ENCODE results near the gene CDC42EP3. TPM values are rescaled to one million over a fixed set of nuclear protein-coding genes. Genes with fewer than 3 reads are reported as not detected.

The CDC42EP3 gene
- polyA plus RNA-seq, 1 donor from 2014 or later, result 25.2 TPM

GRCh38 chr2:37683241-37683640, 11.8 kb upstream of the CDC42EP3 start:
- Histone ChIP-seq H3K9ac (ENCODE audit: low read length) (no peak overlapping the region), H3K27ac (ENCODE audit: low read length) (no peak overlapping the region), H3K79me2 (replicated peaks; ENCODE audit: insufficient read depth, low read length) (no peaks in the 10 kb centered on the region), H3K4me3 (ENCODE audit: low read length) (no peak overlapping the region), H3K9me2 (ENCODE audit: insufficient read depth, low read length) (no peaks in the 10 kb centered on the region), H3K36me3 (ENCODE audit: insufficient read depth, low read length) (no peaks in the 10 kb centered on the region), H3K4me2 (ENCODE audit: low read length) (no peak overlapping the region), H2AFZ (ENCODE audit: low read depth, low read length) (no peak overlapping the region), H3K9me3 (ENCODE audit: low read length) (no peaks in the 10 kb centered on the region), H3F3A (ENCODE audit: insufficient read depth, low read length, poor library complexity, severe bottlenecking) (no peaks in the 10 kb centered on the region), H3K27me3 (ENCODE audit: insufficient read depth, low read depth, low read length) (no peaks in the 10 kb centered on the region), H4K20me1 (ENCODE audit: insufficient read depth) (no peaks in the 10 kb centered on the region)
- TF ChIP-seq MXI1 (conservative IDR thresholded peaks at IDR 0.05; ENCODE audit: poor library complexity, severe bottlenecking), result no peak
- TF ChIP-seq, protein P1, sequence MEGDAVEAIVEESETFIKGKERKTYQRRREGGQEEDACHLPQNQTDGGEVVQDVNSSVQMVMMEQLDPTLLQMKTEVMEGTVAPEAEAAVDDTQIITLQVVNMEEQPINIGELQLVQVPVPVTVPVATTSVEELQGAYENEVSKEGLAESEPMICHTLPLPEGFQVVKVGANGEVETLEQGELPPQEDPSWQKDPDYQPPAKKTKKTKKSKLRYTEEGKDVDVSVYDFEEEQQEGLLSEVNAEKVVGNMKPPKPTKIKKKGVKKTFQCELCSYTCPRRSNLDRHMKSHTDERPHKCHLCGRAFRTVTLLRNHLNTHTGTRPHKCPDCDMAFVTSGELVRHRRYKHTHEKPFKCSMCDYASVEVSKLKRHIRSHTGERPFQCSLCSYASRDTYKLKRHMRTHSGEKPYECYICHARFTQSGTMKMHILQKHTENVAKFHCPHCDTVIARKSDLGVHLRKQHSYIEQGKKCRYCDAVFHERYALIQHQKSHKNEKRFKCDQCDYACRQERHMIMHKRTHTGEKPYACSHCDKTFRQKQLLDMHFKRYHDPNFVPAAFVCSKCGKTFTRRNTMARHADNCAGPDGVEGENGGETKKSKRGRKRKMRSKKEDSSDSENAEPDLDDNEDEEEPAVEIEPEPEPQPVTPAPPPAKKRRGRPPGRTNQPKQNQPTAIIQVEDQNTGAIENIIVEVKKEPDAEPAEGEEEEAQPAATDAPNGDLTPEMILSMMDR (IDR thresholded peaks at IDR 0.05; ENCODE audit: poor library complexity, severe bottlenecking), result no peak
- no peak for TF ChIP-seq EP300 (conservative IDR thresholded peaks at IDR 0.05; ENCODE audit: poor library complexity, severe bottlenecking)
- TF ChIP-seq POLR2AphosphoS5 (IDR thresholded peaks at IDR 0.05), result no peak
- TF ChIP-seq, protein P2, sequence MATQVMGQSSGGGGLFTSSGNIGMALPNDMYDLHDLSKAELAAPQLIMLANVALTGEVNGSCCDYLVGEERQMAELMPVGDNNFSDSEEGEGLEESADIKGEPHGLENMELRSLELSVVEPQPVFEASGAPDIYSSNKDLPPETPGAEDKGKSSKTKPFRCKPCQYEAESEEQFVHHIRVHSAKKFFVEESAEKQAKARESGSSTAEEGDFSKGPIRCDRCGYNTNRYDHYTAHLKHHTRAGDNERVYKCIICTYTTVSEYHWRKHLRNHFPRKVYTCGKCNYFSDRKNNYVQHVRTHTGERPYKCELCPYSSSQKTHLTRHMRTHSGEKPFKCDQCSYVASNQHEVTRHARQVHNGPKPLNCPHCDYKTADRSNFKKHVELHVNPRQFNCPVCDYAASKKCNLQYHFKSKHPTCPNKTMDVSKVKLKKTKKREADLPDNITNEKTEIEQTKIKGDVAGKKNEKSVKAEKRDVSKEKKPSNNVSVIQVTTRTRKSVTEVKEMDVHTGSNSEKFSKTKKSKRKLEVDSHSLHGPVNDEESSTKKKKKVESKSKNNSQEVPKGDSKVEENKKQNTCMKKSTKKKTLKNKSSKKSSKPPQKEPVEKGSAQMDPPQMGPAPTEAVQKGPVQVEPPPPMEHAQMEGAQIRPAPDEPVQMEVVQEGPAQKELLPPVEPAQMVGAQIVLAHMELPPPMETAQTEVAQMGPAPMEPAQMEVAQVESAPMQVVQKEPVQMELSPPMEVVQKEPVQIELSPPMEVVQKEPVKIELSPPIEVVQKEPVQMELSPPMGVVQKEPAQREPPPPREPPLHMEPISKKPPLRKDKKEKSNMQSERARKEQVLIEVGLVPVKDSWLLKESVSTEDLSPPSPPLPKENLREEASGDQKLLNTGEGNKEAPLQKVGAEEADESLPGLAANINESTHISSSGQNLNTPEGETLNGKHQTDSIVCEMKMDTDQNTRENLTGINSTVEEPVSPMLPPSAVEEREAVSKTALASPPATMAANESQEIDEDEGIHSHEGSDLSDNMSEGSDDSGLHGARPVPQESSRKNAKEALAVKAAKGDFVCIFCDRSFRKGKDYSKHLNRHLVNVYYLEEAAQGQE (IDR thresholded peaks at IDR 0.05; ENCODE audit: borderline replicate concordance), result no peak
- TF ChIP-seq SMC3 (conservative IDR thresholded peaks at IDR 0.05; ENCODE audit: poor library complexity), result no peak
- no peak for TF ChIP-seq TAF1 (IDR thresholded peaks at IDR 0.05; ENCODE audit: low read depth)
- TF ChIP-seq RAD21 (conservative IDR thresholded peaks at IDR 0.05), result no peak
- TF ChIP-seq EZH2 (IDR thresholded peaks at IDR 0.05; ENCODE audit: borderline replicate concordance, insufficient read depth, low read length, poor library complexity, severe bottlenecking), result no peak

DNA sequence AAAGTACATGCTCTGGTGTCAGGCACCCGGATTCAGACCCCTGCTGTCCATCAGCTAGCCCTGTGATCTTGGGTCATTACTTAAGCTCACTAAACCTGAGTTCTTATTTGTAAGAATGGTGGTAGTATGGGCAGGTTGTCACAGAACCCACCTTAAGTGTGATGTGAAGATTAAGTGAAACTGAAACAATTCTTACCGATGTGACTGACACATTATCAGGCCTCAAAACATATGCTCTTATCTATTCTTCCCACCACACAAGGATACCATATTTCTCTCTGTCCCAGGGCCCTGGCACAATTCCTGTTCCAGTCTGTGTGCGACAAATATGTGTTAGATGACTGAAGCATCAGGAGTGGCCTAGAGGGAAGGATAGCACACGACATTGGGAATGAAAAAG, 11.0 kb upstream of the CDC42EP3 start:
- H2AFZ ChIP-seq (ENCODE audit: low read depth, low read length), result no peak overlapping the region
- H3K9me3 ChIP-seq (ENCODE audit: low read length), result no peaks in the 10 kb centered on the region
- H3K79me2 ChIP-seq (replicated peaks; ENCODE audit: insufficient read depth, low read length), result no peaks in the 10 kb centered on the region
- no peaks in the 10 kb centered on the region for H3K36me3 ChIP-seq (ENCODE audit: insufficient read depth, low read length)
- no peak overlapping the region for H3K9ac ChIP-seq (ENCODE audit: low read length)
- no peaks in the 10 kb centered on the region for H3K27me3 ChIP-seq (ENCODE audit: insufficient read depth, low read depth, low read length)
- H3K4me2 ChIP-seq (ENCODE audit: low read length), result no peak overlapping the region
- no peak overlapping the region for H3K27ac ChIP-seq (ENCODE audit: low read length)
- no peaks in the 10 kb centered on the region for H3K9me2 ChIP-seq (ENCODE audit: insufficient read depth, low read length)
- H4K20me1 ChIP-seq (ENCODE audit: insufficient read depth), result no peaks in the 10 kb centered on the region
- no peaks in the 10 kb centered on the region for H3F3A ChIP-seq (ENCODE audit: insufficient read depth, low read length, poor library complexity, severe bottlenecking)
- no peak overlapping the region for H3K4me3 ChIP-seq (ENCODE audit: low read length)
- TF ChIP-seq, protein P2 (IDR thresholded peaks at IDR 0.05; ENCODE audit: borderline replicate concordance), result no peak
- no peak for TF ChIP-seq EZH2 (IDR thresholded peaks at IDR 0.05; ENCODE audit: borderline replicate concordance, insufficient read depth, low read length, poor library complexity, severe bottlenecking)
- no peak for TF ChIP-seq SMC3 (conservative IDR thresholded peaks at IDR 0.05; ENCODE audit: poor library complexity)
- TF ChIP-seq, protein P1 (IDR thresholded peaks at IDR 0.05; ENCODE audit: poor library complexity, severe bottlenecking), result no peak
- no peak for TF ChIP-seq EP300 (conservative IDR thresholded peaks at IDR 0.05; ENCODE audit: poor library complexity, severe bottlenecking)
- no peak for TF ChIP-seq TAF1 (IDR thresholded peaks at IDR 0.05; ENCODE audit: low read depth)
- TF ChIP-seq MXI1 (conservative IDR thresholded peaks at IDR 0.05; ENCODE audit: poor library complexity, severe bottlenecking), result no peak
- no peak for TF ChIP-seq RAD21 (conservative IDR thresholded peaks at IDR 0.05)
- no peak for TF ChIP-seq POLR2AphosphoS5 (IDR thresholded peaks at IDR 0.05)

All from neural cell (in vitro differentiated cells).